ENCODE measurements around the gene TUBB3.

Gene TUBB3

GRCh38 chr16:89952551-89952950, 29.4 kb downstream of the TUBB3 start:
- DNase-seq (ENCODE audit: low read depth): no peak
- H3K4me3 ChIP-seq (ENCODE audit: control insufficient read depth, low read depth, low read length): no peak overlapping the region
- no peak for TF ChIP-seq CTCF (IDR thresholded peaks at IDR 0.05; ENCODE audit: control insufficient read depth, insufficient read depth, low read depth, low read length, missing control alignments)

- TF ChIP-seq CTCF (IDR thresholded peaks at IDR 0.05; ENCODE audit: control insufficient read depth, insufficient read depth, low read depth, low read length, missing control alignments): no peak
- H3K4me3 ChIP-seq (ENCODE audit: control insufficient read depth, low read depth, low read length): no peak overlapping the region
- no peak for DNase-seq (ENCODE audit: low read depth)
Observed at GRCh38 chr16:89953671-89954406, 30.7 kb downstream of the TUBB3 start.

- no peak for TF ChIP-seq CTCF (IDR thresholded peaks at IDR 0.05; ENCODE audit: control insufficient read depth, insufficient read depth, low read depth, low read length, missing control alignments)
- no peak overlapping the region for H3K4me3 ChIP-seq (ENCODE audit: control insufficient read depth, low read depth, low read length)
- DNase-seq (ENCODE audit: low read depth): no peak
Observed at GRCh38 chr16:89954462-89954861, 31.3 kb downstream of the TUBB3 start.

GRCh38 chr16:89955001-89955685, 32.0 kb downstream of the TUBB3 start:
- H3K4me3 ChIP-seq (ENCODE audit: control insufficient read depth, low read depth, low read length): no peak overlapping the region
- TF ChIP-seq CTCF (IDR thresholded peaks at IDR 0.05; ENCODE audit: control insufficient read depth, insufficient read depth, low read depth, low read length, missing control alignments): no peak
- no peak for DNase-seq (ENCODE audit: low read depth)

GRCh38 chr16:89956505-89957215, 33.5 kb downstream of the TUBB3 start:
- no peak for TF ChIP-seq CTCF (IDR thresholded peaks at IDR 0.05; ENCODE audit: control insufficient read depth, insufficient read depth, low read depth, low read length, missing control alignments)
- H3K4me3 ChIP-seq (ENCODE audit: control insufficient read depth, low read depth, low read length): no peak overlapping the region
- DNase-seq (ENCODE audit: low read depth): no peak

- no peak overlapping the region for H3K4me3 ChIP-seq (ENCODE audit: control insufficient read depth, low read depth, low read length)
- TF ChIP-seq CTCF (IDR thresholded peaks at IDR 0.05; ENCODE audit: control insufficient read depth, insufficient read depth, low read depth, low read length, missing control alignments): no peak
- DNase-seq (ENCODE audit: low read depth): no peak
Observed at GRCh38 chr16:89957216-89957785, 34.2 kb downstream of the TUBB3 start.
